ENCODE measurements around the gene FOXO6.

FOXO6 gene

DNA sequence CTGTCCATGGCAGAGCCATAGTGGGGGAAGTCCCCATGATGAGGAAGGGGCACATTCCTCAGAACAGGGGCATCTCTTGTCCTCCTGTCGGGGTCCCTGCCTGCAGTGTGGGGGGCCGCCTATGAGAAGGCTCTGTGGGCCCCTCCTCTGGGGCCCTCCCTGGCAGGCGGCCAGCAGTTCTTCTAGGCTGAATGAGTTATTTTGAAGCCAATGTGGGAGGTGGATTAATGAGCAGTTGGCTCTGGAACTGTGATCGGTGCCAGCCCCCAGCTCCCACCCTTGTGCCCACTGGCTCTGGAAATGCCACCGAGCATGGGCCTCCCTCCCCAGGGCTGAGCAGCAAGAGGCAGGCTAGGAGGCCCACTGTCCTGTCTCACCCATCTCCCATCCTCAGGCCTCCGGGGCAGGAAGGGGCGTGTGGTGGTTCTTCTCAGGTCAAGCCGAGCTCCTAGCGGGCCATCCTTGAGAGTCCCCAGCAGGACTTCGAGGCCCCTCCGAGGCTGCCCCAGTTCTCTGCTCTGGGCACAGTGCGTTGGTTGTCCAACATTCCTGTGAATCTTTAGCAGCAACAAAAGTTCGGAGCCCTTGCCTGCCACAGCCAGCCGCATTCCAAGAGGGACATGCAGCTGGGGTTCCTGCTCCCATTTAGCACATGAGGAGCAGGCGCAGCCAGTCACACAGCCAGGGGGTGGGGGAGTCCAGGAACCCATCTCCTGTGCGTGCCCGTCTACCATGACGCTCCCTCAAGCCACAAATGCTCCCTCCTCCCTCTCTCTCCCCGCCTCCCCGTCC lies 66.1 kb downstream of the FOXO6 start:
- no peak for DNase-seq (ENCODE audit: low spot score)

DNA sequence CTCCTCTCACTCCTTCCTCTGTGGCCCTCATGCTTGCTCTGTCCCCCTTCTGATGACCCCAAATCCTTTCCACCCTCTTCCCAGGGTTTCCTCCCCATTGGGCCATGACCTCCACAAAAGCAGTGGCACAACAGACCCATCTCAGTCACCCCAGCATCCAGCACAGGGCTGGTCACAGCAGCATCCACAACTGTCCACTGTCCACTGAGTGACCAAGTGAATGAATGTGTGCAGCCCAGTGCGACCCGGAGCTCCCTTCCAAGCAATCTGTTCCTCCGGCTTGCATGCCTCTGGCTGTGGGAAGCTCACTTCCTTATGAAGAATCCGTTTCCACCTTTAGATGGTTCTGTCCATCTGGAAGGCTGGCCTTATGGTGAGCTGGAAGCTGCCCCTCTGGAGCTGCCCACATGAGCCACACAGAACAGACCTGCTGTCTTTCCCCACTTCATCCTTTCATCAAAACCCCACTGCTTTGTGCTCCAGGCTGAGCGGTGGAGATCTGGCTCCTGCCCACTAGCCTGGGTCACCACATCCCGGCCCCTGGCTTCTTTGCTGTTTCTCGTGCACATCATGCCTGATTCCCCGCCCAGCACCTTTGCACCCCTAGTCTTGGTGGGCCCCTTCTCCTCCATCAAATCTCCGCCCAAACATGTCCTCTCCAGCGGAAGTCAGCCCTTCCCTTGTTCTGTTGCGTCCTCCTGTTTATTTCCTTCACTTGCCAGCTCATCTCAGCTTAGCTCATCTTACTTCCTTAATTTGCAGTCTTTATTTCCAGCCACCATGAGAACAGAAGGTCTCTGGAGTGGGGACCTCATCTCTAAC lies 66.9 kb downstream of the FOXO6 start:
- no peak for DNase-seq (ENCODE audit: low spot score)

DNA sequence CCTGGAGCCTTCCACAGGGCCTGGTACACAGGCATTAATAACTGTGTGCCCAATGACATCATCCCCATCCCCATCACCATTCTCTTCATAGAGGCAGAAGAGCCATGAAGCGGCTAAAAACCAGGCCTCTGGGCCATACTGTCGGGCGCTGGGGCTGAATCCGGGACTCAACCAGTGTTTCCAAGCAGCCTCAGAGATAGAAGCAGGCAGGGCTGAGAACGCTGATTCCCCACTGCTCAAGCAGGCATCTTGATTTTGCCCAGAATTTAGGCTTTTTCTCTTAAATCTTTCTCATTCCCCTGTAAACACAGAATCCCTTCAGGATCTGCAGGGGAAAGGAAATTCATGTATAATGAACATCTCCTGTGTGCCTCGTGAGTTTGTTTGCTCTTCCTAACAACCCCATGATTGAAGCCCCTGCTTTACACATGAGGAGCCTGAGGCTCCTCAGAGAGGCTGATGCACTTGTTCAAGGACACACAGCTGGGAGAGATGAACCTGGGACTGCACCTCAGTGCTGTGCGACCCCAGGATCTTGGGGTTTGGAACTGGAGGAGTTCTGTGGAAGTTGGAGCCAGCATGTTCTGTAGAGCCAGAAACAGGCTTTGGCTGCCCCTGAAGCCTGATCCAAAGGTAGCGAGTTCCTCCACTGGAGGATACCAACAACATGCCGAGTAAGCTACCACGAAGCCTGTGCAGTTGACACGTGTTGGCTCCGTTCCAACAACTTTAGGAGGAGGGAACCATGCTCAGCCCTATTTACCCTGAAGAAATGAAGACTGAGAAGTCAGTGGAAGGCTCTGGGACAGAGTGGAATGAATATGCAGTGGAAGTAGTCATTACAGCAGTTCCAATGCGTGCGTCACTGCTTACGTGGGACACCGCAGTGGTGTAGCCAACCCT lies 67.8 kb downstream of the FOXO6 start:
- no peak for DNase-seq (ENCODE audit: low spot score)

DNA sequence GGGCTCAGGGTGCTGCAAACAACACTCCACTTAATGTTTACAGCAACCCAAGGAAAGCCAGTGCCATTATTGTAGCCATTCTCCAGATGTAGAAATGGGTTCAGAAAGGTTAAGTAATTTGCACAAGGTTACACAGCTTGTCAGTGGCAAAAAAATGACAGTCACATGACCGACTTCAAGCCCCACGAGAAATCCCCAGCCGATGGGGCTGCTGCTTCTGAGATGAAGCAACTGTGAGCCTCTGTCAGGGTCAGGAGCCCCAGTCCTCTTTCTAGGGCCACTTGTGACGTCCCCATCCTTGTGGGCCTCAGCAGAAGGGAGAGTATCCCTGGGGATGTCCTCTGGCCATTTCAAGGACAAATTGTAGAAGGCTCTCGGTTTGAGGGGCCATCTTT lies 68.4 kb downstream of the FOXO6 start:
- DNase-seq (ENCODE audit: low spot score), result no peak

DNA sequence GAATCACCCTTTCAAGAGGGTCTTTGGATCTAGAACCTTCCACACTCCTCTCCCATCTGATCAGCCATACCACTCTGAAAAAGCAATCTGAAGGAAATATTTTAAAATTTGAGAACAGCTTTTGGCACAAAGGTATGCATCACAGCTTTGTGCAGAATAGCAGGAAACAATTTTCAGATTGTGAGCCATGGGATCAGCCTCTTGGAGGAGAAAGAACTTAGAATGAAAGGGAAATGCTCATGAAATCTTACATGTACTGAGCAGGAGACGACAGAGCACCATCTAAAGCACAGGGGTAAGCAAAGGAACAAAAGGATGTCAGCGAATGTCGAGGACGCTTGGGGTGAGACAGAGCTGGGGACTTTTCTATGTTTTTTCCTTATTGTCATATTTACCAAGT lies 68.8 kb downstream of the FOXO6 start:
- no peak for DNase-seq (ENCODE audit: low spot score)

DNA sequence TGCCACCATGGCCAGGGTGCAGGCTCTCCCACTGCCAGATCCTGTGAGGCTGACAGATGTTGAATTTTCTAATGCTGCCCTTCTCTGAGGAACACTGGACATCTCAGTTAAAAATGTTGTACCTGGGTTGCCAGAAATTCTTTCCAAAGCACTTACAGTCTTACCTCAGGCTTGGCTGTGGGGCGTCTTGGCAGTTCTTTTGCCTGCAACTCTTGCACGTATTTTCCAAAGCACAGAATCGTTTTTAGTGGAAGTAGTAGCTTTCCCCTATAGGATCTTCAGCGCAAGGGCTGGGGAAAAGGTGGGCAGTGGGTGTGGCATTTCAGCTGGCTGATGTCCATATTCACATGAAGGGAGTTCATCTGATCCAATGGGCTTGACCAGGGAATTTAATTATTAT lies 69.3 kb downstream of the FOXO6 start:
- no peak for DNase-seq (ENCODE audit: low spot score)

DNA sequence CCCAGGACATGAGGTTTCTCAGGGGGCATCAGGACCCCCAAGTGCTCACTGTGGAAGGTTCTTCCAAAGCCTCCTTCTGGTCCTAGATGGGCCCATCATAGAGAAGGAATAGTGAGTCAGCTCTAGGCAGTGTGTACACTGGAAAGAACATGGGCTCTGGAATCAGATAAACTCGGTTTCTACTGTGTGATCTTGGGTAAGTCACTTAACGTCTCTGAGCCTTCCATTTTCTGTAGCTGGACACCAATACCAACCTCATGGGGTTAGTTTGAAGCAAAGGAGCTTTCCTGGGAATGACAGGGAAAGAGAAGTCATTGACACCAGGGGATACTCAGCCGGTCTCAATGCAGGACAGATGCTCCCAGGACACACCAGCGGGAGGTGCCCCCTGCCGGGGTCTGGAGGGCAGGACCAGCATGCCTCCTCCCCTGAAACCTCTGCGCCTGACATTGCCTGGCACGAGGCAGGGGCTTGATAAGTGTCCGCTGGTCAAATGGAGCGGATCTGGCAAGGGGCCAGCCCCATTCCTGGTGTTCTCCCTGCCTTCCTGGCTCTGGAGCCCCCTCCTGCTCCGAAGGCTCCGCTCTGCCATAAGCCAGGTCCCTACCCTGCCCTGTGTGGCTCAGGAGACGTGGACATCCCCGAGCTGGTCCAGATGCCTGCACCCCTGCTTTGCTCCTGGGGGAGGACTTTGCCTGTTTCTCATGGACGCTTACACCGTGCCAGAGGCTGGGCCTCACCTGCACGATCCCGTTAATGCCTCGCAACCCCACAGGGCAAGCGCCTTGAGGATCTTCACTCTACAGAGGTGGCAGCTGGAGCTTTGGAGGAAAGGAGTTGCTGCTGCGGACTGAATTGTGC lies 70.5 kb downstream of the FOXO6 start:
- DNase-seq (ENCODE audit: low spot score), result no peak

Data from CD4-positive, alpha-beta T cell treated with Interleukin-6 at 100 ng/mL for 8 hours (primary cell).